NB4 (cell line): ENCODE results near the gene PRKD3.

Experiments
- CTCF ChIP-seq: IDR thresholded peaks from one replicate; pipeline ENCODE4 v1.5.1; 2012; ENCODE audit warnings: low read depth, low read length
- MYC ChIP-seq: IDR thresholded peaks from 2 replicates; pipeline ENCODE4 v1.6.1; 2011; ENCODE audit warnings: low read depth, low read length

- TF ChIP-seq CTCF (no peak), MYC (no peak)
These were observed 23.2 kb downstream of the PRKD3 start for GRCh38 chr2:37301408-37301807.
